Measurements from ENCODE around the gene SMAD4. TPM values are rescaled to one million over a fixed set of nuclear protein-coding genes. Genes with fewer than 3 reads are reported as not detected.

Gene SMAD4
- total and polyA plus RNA-seq, 2 of the 13 experiments (the other 11 are each of a cell fraction or from before 2014, with no cell fraction given), result 70.2 to 72.0 TPM

DNA sequence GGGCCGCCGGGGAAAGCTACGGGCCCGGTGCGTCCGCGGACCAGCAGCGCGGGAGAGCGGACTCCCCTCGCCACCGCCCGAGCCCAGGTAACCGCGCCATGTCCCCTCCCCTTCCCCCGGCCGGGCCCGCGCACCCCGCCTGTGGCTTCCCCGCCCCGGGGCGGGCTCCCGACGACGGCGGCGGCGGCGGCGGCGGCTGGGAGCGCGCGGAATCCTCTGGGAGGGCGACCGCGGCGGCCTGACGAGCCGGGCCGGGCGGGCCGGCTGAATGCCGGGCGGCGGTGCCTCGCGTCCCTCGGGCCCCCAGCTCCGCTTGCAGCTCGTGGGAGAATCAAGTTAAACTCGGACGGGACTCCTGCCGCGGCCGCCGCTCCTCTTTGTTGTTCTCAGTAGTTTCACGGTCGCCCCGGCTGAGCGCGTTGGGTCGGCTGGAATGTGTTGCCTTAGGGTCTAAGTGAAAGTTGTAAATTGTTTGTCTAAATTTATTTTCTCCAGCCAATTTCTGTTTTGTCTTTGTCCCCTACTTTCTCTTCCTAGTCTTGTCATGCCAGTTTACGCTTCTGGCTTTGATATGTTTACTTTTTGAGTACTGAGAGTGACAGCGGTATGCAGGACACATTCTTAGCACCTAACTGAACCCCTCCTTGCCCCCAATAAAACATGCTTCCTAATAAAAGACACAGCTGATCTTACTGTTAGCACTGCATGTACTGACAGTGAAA, 685 bp downstream of the SMAD4 start (continued):
- no peak for TF ChIP-seq MTF1 (CRISPR knock-in tag; IDR thresholded peaks at IDR 0.05)
- TF ChIP-seq NRL (CRISPR knock-in tag; IDR thresholded peaks at IDR 0.05; ENCODE audit: borderline replicate concordance), result no peak
- TF ChIP-seq ZNF724P (CRISPR knock-in tag; IDR thresholded peaks at IDR 0.05; ENCODE audit: borderline replicate concordance), result no peak
- no peak for TF ChIP-seq ZNF225 (CRISPR knock-in tag; IDR thresholded peaks at IDR 0.05)
- TF ChIP-seq THAP11 (CRISPR knock-in tag; IDR thresholded peaks at IDR 0.05), result no peak
- TF ChIP-seq, protein P1, sequence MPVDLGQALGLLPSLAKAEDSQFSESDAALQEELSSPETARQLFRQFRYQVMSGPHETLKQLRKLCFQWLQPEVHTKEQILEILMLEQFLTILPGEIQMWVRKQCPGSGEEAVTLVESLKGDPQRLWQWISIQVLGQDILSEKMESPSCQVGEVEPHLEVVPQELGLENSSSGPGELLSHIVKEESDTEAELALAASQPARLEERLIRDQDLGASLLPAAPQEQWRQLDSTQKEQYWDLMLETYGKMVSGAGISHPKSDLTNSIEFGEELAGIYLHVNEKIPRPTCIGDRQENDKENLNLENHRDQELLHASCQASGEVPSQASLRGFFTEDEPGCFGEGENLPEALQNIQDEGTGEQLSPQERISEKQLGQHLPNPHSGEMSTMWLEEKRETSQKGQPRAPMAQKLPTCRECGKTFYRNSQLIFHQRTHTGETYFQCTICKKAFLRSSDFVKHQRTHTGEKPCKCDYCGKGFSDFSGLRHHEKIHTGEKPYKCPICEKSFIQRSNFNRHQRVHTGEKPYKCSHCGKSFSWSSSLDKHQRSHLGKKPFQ (CRISPR knock-in tag; IDR thresholded peaks at IDR 0.05; ENCODE audit: insufficient replicate concordance), result no peak
- no peak for TF ChIP-seq RFX1 (IDR thresholded peaks at IDR 0.05)
- TF ChIP-seq ZNF280B (CRISPR knock-in tag; IDR thresholded peaks at IDR 0.05; ENCODE audit: borderline replicate concordance), result no peak
- TF ChIP-seq ZNF75D (CRISPR knock-in tag; IDR thresholded peaks at IDR 0.05; ENCODE audit: borderline replicate concordance), result no peak
- no peak for TF ChIP-seq ZNF30 (CRISPR knock-in tag; IDR thresholded peaks at IDR 0.05)
- TF ChIP-seq SOX6 (IDR thresholded peaks at IDR 0.05), result no peak
- no peak for TF ChIP-seq SOX6 (CRISPR knock-in tag; IDR thresholded peaks at IDR 0.05)
- no peak for TF ChIP-seq CHD2 (IDR thresholded peaks at IDR 0.05; ENCODE audit: low read depth, low read length)
- TF ChIP-seq HOXA9 (CRISPR knock-in tag; IDR thresholded peaks at IDR 0.05; ENCODE audit: borderline replicate concordance), result no peak
- TF ChIP-seq, protein P2, sequence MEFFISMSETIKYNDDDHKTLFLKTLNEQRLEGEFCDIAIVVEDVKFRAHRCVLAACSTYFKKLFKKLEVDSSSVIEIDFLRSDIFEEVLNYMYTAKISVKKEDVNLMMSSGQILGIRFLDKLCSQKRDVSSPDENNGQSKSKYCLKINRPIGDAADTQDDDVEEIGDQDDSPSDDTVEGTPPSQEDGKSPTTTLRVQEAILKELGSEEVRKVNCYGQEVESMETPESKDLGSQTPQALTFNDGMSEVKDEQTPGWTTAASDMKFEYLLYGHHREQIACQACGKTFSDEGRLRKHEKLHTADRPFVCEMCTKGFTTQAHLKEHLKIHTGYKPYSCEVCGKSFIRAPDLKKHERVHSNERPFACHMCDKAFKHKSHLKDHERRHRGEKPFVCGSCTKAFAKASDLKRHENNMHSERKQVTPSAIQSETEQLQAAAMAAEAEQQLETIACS (CRISPR knock-in tag; IDR thresholded peaks at IDR 0.05), result peak; percentile 61
- no peak for TF ChIP-seq BCLAF1 (IDR thresholded peaks at IDR 0.05)
- no peak for TF ChIP-seq KDM5B (CRISPR knock-in tag; IDR thresholded peaks at IDR 0.05; ENCODE audit: borderline replicate concordance)
- TF ChIP-seq ZNF670 (CRISPR knock-in tag; IDR thresholded peaks at IDR 0.05; ENCODE audit: borderline replicate concordance), result no peak
- TF ChIP-seq HOXD1 (CRISPR knock-in tag; IDR thresholded peaks at IDR 0.05), result no peak
- TF ChIP-seq ETV5 (CRISPR knock-in tag; IDR thresholded peaks at IDR 0.05; ENCODE audit: borderline replicate concordance), result no peak
- 0 out of 2 replicates have a peak, but pooled peaks have one; percentile 4 for TF ChIP-seq CREB3 (CRISPR knock-in tag; IDR thresholded peaks at IDR 0.05)
- TF ChIP-seq ZNF432 (CRISPR knock-in tag; IDR thresholded peaks at IDR 0.05; ENCODE audit: borderline replicate concordance), result no peak
- no peak for TF ChIP-seq ZNF12 (CRISPR knock-in tag; IDR thresholded peaks at IDR 0.05)
